NCI-H345 (cell line): ENCODE measurements around the gene ARHGEF17.

ENCODE experiments used
- DNase-seq: peaks from one replicate; lab custom pipeline; 2025; lab: John Stamatoyannopoulos, UW

ARHGEF17 gene

GRCh38 chr11:73356979-73357860, 49.1 kb downstream of the ARHGEF17 start:
- DNase-seq = no peak

DNA sequence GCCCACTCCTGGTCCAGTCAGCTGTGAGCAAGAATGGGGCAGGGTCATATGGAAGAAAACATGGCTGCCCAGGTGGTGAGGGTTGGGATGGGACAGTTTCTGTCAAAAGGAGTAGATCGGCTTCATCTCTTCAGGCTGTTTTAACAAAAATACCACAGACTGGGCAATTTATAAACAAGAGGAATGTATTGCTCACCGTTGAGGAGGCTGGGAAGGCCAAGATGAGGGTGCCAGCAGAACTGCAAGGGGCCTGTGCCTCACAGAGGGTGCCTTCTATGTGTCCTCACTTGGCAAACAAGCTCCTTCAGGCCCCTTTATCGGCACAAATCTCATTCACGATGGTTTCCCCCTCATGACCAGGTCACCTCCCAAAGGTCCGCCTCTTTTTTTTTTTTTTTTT, 50.0 kb downstream of the ARHGEF17 start:
- DNase-seq = no peak

DNA sequence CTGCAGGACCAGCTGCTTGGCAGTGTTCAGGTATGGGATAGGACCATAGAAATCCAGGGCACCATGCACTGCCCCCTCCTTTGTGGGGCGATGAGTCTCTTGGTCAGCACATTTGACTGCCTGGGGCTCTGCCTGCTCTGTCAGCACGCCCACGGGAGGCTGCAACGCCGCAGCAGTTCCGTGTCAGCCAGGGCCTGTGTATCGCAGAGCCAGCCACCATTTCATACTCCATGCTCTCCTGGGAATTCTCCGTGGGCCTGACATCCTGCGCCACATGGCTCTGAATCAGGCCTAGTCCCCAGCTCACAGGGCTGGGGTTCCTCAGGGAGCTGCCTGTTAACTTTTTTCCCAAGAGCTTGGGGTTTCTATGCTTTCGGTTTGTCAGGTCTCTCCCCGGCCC, 51.3 kb downstream of the ARHGEF17 start:
- DNase-seq = no peak

- peak; percentile 14 for DNase-seq
These were observed 52.1 kb downstream of the ARHGEF17 start for GRCh38 chr11:73359930-73360742.

DNA sequence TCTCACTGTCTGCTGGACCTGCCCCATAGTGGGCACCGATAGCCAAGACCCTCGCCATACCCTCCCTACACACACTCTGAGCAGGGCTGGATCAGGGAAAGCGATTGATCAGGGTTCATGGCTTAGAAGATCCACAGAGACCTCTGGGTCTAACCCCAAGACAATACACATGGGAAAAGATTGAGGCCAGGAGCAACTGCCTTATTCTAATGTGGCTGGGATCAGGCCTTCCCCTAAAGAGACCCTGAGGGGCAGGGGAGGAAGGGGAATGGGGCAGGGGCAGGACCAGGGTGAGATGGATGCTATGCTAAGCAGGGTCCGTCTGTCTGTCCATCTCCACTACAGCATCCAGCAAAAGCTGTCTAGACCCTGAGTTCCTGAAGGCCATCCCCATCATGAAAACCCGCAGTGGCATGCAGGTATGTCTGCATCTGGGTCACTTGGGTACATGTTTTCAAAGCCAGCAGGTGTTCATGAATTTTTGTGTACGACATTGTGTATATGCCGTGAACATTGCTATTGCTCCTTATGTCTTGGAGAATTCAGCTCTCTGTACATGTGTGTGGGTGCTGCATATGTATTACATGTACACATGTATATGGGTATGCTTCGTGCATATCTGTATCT, 52.8 kb downstream of the ARHGEF17 start:
- no peak for DNase-seq

- DNase-seq = no peak
These were observed 54.1 kb downstream of the ARHGEF17 start for GRCh38 chr11:73361953-73362776.

GRCh38 chr11:73363147-73363546, 55.1 kb downstream of the ARHGEF17 start:
- no peak for DNase-seq

GRCh38 chr11:73365352-73366264, 57.5 kb downstream of the ARHGEF17 start:
- no peak for DNase-seq

- no peak for DNase-seq
These were observed 58.2 kb downstream of the ARHGEF17 start for GRCh38 chr11:73366265-73366610.

GRCh38 chr11:73366953-73367352, 58.9 kb downstream of the ARHGEF17 start:
- DNase-seq = no peak

- no peak for DNase-seq
These were observed 59.5 kb downstream of the ARHGEF17 start for GRCh38 chr11:73367482-73368024.

DNA sequence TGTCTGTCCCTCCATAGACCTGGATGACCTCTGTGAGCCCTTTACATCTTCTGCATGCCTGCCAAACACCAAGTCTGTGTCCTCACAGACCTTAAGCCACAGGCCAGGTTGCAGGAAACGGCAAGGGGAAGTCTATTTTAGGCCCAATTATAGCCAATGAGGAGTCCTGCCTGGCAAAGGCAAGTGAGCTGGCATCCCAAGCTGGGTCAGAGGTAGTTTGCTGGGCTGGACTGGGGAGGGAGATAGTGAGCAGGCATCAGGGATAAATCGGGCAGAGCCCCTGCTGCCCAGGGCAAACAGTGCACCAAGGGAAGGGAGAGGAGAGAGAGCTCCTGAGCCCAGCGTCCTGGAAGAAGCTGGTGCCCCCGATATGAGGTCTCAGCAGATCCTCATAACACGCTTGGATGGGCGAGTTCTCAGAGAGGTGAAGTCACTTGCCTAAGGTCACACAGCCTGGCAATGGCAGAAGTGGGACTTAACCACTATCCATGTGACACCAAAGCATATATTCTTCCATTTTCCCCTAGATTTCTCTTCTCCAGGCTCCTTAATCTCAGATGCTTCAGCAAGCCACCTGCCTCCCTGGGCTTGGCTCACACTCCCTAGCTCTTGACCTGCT, 64.4 kb downstream of the ARHGEF17 start:
- DNase-seq = no peak

GRCh38 chr11:73374151-73374550, 66.1 kb downstream of the ARHGEF17 start:
- no peak for DNase-seq

DNA sequence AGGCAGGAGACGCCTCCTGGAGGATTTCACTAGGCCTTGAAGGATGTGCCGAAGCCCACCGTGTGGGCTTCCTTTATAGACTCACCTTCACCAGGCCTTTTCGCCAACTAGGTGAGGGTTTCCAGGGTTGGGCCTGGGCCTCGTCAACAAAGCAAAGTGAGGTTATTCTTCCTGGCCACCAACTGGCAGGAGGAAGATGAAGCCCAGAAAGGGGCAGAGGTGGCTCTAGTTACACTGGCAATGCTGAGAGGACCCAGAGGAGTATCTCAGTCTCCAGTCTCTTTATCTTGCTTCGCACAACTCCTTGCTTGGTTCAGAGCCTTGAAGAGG, 67.7 kb downstream of the ARHGEF17 start:
- DNase-seq = peak; percentile 31

DNA sequence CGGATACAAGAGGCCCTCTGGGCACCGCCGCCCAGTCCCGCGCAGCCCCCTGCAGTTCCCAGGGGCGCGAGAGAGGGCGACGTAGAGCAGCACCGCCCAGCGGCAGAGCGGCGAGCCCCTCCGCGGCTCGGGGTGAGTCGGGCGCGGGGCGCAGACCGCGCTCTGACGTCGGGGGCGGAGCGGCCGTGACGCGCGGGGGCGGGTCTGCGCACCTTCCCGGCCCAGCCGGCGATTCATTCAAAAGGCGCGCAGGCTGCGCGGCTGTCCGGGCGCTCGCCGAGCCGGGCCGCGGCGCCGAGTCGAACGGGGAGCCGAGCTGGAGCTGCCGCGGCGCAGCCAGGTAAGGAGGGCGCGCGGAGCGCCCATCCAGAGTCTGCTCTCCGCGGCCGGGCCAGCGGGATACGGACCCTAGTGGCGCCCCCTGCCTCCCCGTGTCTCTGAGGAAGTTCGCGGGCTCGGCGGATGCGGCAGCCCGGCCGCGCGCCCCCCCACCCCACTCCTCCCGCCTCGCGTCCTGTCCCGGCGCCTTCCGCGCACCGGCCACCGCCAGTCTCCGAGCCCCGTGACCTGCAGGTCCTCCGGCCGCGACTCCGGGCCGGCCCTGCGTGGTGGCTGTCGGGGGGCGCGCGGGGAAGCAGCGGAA, 68.2 kb downstream of the ARHGEF17 start, which contains the start of gene RELT:
TSS of gene RELT (plus strand) at position 240 of the 643 bp plus-strand sequence. CDS start 12,738 bp downstream, outside the sequence.
- DNase-seq = peak; percentile 93

DNA sequence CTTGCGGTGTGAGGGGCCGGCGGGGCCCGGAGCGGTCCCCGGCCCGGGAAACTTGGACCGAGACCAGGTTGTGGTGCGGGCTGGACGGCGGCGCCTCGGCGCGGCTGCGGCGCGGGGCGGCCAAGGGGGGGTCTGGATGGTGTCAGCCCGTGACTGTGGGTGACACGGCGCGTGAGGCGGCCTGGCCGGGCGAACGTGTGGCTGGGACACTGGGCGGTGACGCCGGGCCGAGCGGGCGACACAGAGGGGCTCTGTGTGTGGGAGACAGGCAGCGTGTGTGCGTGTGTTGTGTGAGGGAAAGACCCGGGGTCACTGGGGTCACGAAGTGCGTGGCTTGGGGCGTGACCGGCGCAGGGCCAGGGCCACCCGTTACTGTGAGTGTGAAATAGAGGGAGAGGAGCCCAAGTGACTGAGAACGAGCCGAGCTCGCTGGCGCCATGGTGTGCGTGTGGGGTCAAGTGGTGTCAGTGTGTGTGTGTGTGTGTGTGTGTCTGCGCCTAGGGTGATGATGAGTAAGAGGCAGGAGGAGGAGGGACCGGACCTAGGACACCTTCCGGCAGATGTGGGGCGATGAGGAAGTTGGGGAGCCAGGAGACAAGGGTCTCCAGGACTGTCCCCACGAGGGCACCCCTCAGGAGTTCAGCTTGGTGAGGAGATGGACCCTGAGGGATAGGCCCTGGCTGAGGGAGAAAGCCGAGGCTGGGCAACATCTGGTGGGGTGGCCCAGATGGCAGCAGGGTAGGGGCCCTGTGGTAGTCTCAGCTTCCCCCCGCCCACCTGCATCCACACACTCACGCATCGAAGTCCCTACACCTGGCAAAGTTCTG, 68.9 kb downstream of the ARHGEF17 start:
- peak; percentile 11 for DNase-seq

DNA sequence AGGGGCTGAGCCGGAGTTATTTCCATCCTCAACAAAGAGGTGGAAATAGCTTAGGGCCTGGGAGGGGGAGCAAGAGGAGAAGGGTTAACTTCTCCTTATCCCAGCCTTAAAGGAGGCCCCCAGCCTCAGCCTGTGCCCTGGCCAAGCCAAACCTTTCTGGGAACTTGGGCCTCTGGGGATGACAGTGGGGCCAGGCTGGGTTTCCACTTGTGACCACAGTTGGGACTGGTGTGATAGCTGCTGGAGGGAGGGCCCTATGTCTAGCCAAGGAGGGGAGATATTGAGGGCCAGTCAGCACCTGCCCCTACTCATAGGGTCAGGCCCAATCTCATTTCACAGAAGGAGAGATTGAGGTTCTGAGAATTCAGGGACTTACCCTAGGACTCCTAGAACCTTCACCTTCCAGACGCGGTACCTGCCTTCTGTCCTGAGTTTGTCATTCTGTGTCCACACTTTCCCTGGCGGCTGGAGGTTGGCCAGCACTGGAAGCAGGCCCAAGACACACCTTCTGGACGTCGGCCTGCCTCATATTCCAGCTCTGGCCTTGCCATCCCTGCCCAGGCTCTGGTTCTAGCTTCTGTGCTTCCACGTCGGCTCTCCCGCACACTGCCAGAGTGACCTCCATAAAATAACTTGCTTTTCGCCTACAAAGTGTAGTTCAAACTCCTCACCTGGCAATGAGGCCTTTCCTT, 71.3 kb downstream of the ARHGEF17 start:
- no peak for DNase-seq

DNA sequence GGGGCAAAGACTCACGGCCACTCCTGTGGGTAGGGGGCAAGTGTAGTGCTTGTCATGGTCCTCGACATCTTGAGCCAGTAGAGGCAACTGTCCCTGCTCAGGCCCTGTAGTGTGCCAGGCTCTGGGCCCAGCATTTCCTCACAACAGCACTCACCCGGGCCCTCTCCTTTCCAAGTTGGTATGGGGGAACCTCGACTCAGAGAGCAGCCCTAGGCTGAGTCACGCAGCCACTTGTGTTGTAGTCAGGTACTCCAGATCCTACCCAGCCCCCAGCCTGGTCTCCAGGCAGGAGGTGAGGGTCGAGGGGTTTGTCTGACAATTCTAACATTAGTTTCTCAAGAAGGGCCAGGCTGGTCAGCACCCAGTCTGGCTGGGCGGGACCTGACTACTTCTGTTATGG, 72.3 kb downstream of the ARHGEF17 start:
- DNase-seq = no peak
